K562 (cell line): Measurements from ENCODE around the gene MSH4. TPM values are rescaled to one million over a fixed set of nuclear protein-coding genes. Genes with fewer than 3 reads are reported as not detected.

Experiments used
- ARID1B ChIP-seq: fragments of 450-650 bp; IDR thresholded peaks from 2 replicates; pipeline ENCODE4 v1.6.1; 2016; ENCODE audit warnings: antibody characterized with exemption, mild to moderate bottlenecking, inconsistent platforms
- BCLAF1 ChIP-seq, 2 experiments: fragments of 450-650 bp in 1 of 2; IDR thresholded peaks; 2 replicates each; pipeline ENCODE4 v1.6.1; 2011 to 2017; ENCODE audit warnings: low read depth in 2 of 2, antibody characterized with exemption in 1 of 2, borderline replicate concordance in 1 of 2, low read length in 1 of 2, mild to moderate bottlenecking in 1 of 2, mixed read lengths in 1 of 2; ENCODE audit not compliant: control insufficient read depth in 1 of 2
- BRF1 ChIP-seq: IDR thresholded peaks from 3 replicates; pipeline ENCODE4 v1.6.1; 2011; ENCODE audit warnings: borderline replicate concordance, mild to moderate bottlenecking; ENCODE audit not compliant: insufficient read length; ENCODE audit errors: extremely low read depth
- CEBPB ChIP-seq: fragments of 450-650 bp; IDR thresholded peaks from 2 replicates; pipeline ENCODE4 v1.6.1; 2016; ENCODE audit warnings: missing genetic modification characterization, missing compliant biosample characterization
- CEBPG ChIP-seq, 3 experiments: fragments of 200-800 bp in 1 of 3; sonication (Bioruptor generic) in 1 of 3; sonication (generic) in 1 of 3; formaldehyde crosslinking in 1 of 3; IDR thresholded peaks in 2 of 3; conservative IDR thresholded peaks in 1 of 3; 2 replicates each; pipeline versions ENCODE4 v1.6.1 to v1.8.0; 2016 to 2022; ENCODE audit warnings: missing compliant biosample characterization in 2 of 3, missing genetic modification characterization in 2 of 3, mild to moderate bottlenecking in 1 of 3, missing genetic modification reagents in 1 of 3
- COPS2 ChIP-seq: fragments of 450-650 bp; conservative IDR thresholded peaks from 2 replicates; pipeline ENCODE4 v1.6.1; 2016; ENCODE audit warnings: mild to moderate bottlenecking, moderate library complexity
- DPF2 ChIP-seq: fragments of 450-650 bp; IDR thresholded peaks from 2 replicates; pipeline ENCODE4 v1.6.1; 2016
- EP400 ChIP-seq: fragments of 450-650 bp; IDR thresholded peaks from 2 replicates; pipeline ENCODE4 v1.6.1; 2017; ENCODE audit warnings: antibody characterized with exemption, mild to moderate bottlenecking, moderate library complexity
- GABPA ChIP-seq: fragments of 200-800 bp; sonication (Bioruptor generic); conservative IDR thresholded peaks from 2 replicates; pipeline ENCODE4 v1.6.1; 2016; ENCODE audit warnings: low read depth, missing genetic modification characterization, missing compliant biosample characterization
- GATA2 ChIP-seq: sonication (generic); formaldehyde crosslinking; IDR thresholded peaks from 2 replicates; pipeline ENCODE4 v1.4.0; 2020; ENCODE audit warnings: mild to moderate bottlenecking, missing genetic modification reagents
- GMEB1 ChIP-seq: fragments of 250-450 bp; sonication (Bioruptor Pico); IDR thresholded peaks from 2 replicates; pipeline ENCODE4 v1.4.0; 2020; ENCODE audit warnings: mild to moderate bottlenecking
- MAFF ChIP-seq: IDR thresholded peaks from 2 replicates; pipeline ENCODE4 v1.6.1; 2012; ENCODE audit warnings: low read length, improper control_type of control experiment
- MTA2 ChIP-seq: fragments of 450-650 bp; IDR thresholded peaks from 2 replicates; pipeline ENCODE4 v1.6.1; 2016; ENCODE audit warnings: low read depth
- SAFB ChIP-seq: fragments of 200-400 bp; formaldehyde crosslinking; IDR thresholded peaks from 2 replicates; pipeline ENCODE4 v1.6.1; 2017; ENCODE audit warnings: low read depth, low read length, borderline replicate concordance
- TEAD4 ChIP-seq, 2 experiments: sonication (generic) in 1 of 2; formaldehyde crosslinking in 1 of 2; IDR thresholded peaks; 2 replicates each; pipeline versions ENCODE4 v1.6.1 to v1.8.0; 2012 to 2022; ENCODE audit warnings: borderline replicate concordance in 1 of 2, inconsistent platforms in 1 of 2, low read length in 1 of 2, mild to moderate bottlenecking in 1 of 2, missing genetic modification reagents in 1 of 2
- ZNF583 ChIP-seq: fragments of 250-450 bp; sonication (Bioruptor Pico); IDR thresholded peaks from 2 replicates; pipeline ENCODE4 v1.4.0; 2020
- ZNF668 ChIP-seq: fragments of 250-450 bp; sonication (Bioruptor Pico); IDR thresholded peaks from 2 replicates; pipeline ENCODE4 v1.8.0; 2022; ENCODE audit warnings: mild to moderate bottlenecking, inconsistent platforms
- polyA plus RNA-seq, 8 experiments: library from polyadenylated mRNA; depleted of rRNA in 4 of 8; stranded (reverse) in 5 of 8; unstranded in 3 of 8; fragments of >200 nt; fragmentation: Nextera tagmentation in 2 of 8; fragmentation: Illumina TruSeq in 1 of 8; extraction: Ambion mirVana in 2 of 8; extraction: Trizol in 1 of 8; gene quantifications; 2 replicates each; pipeline versions ENCODE4 v1.2.1 to v1.2.3, GENCODE V29; 2011 to 2014; ENCODE audit warnings: inconsistent platforms in 1 of 8, missing spikeins in 1 of 8
- total RNA-seq, 7 experiments: library from RNA; depleted of rRNA in 6 of 7; stranded (reverse); fragments of >200 nt in 6 of 7; fragmentation: Illumina TruSeq in 2 of 7; extraction: Trizol in 2 of 7; gene quantifications; 2 replicates each; pipeline versions ENCODE4 v1.2.1 to v1.2.3, GENCODE V29; 2011 to 2021; ENCODE audit warnings: low replicate concordance in 1 of 7
- TF ChIP-seq, protein P1 (sequence below): sonication (generic); formaldehyde crosslinking; IDR thresholded peaks from 2 replicates; pipeline ENCODE4 v1.8.0; 2022; ENCODE audit warnings: mild to moderate bottlenecking, missing genetic modification reagents
- TF ChIP-seq, protein P2 (sequence below): IDR thresholded peaks from 2 replicates; pipeline ENCODE4 v1.6.1; 2011; ENCODE audit not compliant: insufficient read length; ENCODE audit errors: extremely low read depth

MSH4 gene
- total and polyA plus RNA-seq, 9 of the 15 experiments (the other 6 are each of a cell fraction or from before 2014, with no cell fraction given): 0.04 to 0.18 (median 0.12) TPM; not detected in 4

GRCh38 chr1:75855010-75855409, 58.3 kb downstream of the MSH4 start (continued):
- TF ChIP-seq GABPA: no peak
- TF ChIP-seq DPF2: peak; percentile 27; the same call in 1 of the 2 replicates
- no peak for TF ChIP-seq BRF1
- TF ChIP-seq GATA2 (CRISPR knock-in tag): no peak
- no peak for TF ChIP-seq EP400
- no peak for TF ChIP-seq MAFF
- TF ChIP-seq ARID1B: peak; percentile 46; the same call in 1 of the 2 replicates
- no peak for TF ChIP-seq ZNF668 (CRISPR knock-in tag)
- no peak for TF ChIP-seq SAFB
- TF ChIP-seq ZNF583 (CRISPR knock-in tag): no peak
- TF ChIP-seq COPS2: no peak
- TF ChIP-seq, protein P1, sequence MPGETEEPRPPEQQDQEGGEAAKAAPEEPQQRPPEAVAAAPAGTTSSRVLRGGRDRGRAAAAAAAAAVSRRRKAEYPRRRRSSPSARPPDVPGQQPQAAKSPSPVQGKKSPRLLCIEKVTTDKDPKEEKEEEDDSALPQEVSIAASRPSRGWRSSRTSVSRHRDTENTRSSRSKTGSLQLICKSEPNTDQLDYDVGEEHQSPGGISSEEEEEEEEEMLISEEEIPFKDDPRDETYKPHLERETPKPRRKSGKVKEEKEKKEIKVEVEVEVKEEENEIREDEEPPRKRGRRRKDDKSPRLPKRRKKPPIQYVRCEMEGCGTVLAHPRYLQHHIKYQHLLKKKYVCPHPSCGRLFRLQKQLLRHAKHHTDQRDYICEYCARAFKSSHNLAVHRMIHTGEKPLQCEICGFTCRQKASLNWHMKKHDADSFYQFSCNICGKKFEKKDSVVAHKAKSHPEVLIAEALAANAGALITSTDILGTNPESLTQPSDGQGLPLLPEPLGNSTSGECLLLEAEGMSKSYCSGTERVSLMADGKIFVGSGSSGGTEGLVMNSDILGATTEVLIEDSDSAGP (CRISPR knock-in tag): no peak
- TF ChIP-seq, protein P2, sequence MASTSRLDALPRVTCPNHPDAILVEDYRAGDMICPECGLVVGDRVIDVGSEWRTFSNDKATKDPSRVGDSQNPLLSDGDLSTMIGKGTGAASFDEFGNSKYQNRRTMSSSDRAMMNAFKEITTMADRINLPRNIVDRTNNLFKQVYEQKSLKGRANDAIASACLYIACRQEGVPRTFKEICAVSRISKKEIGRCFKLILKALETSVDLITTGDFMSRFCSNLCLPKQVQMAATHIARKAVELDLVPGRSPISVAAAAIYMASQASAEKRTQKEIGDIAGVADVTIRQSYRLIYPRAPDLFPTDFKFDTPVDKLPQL: no peak
- TF ChIP-seq TEAD4 (IDR thresholded peaks at IDR 0.05; ENCODE audit: low read length): peak; percentile 45; the same call in 1 of the 2 replicates
- no peak for TF ChIP-seq TEAD4 (CRISPR knock-in tag; IDR thresholded peaks at IDR 0.05; ENCODE audit: borderline replicate concordance)
- TF ChIP-seq GMEB1 (CRISPR knock-in tag): no peak
- TF ChIP-seq CEBPG (CRISPR knock-in tag; IDR thresholded peaks at IDR 0.05): no peak
- TF ChIP-seq CEBPG (tag; conservative IDR thresholded peaks at IDR 0.05 in 1 of 2, IDR thresholded peaks at IDR 0.05 in 1 of 2): peak; percentile 52 to 57; a peak in 2 of 4 replicates
- no peak for TF ChIP-seq BCLAF1 (IDR thresholded peaks at IDR 0.05; ENCODE audit: borderline replicate concordance in 1 of 2, control insufficient read depth in 1 of 2, low read depth in 2 of 2, low read length in 1 of 2)
- peak; percentile 89 for TF ChIP-seq CEBPB (tag)
- no peak for TF ChIP-seq MTA2
